Right atrium auricular region (tissue), 2 donors: ENCODE data around the gene TRIP12. TPM values are rescaled to one million over a fixed set of nuclear protein-coding genes. Genes with fewer than 3 reads are reported as not detected.
"Not testable (repeated sequence)": the region's sequence is repeated elsewhere in the genome, so short reads cannot be mapped to it uniquely, and the experiment has no call there.

Experiments used
- DNase-seq: peaks from one replicate; pipeline ENCODE4 v3.0.0-alpha.2; 2019; ENCODE audit warnings: low spot score
- H3K27ac ChIP-seq, 2 donors: fragments of 200-600 bp; sonication (generic); 1 replicate in 1 of 2; 2 replicates in 1 of 2; pipeline ENCODE4 v1.5.1; 2016 to 2019
- H3K27me3 ChIP-seq, 2 donors: fragments of 200-600 bp; sonication (generic); one replicate each; pipeline versions ENCODE4 v1.5.1 to v1.6.0; 2017 to 2019
- H3K36me3 ChIP-seq: fragments of 200-600 bp; sonication (generic); one replicate; pipeline ENCODE4 v1.5.1; 2016
- H3K4me1 ChIP-seq, 2 donors: fragments of 200-600 bp; sonication (generic); one replicate each; pipeline versions ENCODE4 v1.5.1 to v1.6.0; 2017 to 2019
- H3K4me3 ChIP-seq, 2 donors: fragments of 200-600 bp; sonication (generic); 1 replicate in 1 of 2; 2 replicates in 1 of 2; pipeline ENCODE4 v1.5.1; 2017 to 2019; ENCODE audit warnings: mild to moderate bottlenecking in 1 of 2, moderate library complexity in 1 of 2
- H3K9me3 ChIP-seq, 2 donors: fragments of 200-600 bp; sonication (generic); one replicate each; pipeline ENCODE4 v1.5.1; 2019
- CTCF ChIP-seq, 2 donors: fragments of 200-600 bp; sonication (generic); IDR thresholded peaks; one replicate each; pipeline ENCODE4 v1.5.1; 2019; ENCODE audit warnings: antibody characterized with exemption in 2 of 2
- total RNA-seq, 2 donors: library from RNA; depleted of rRNA; stranded (reverse); fragments of >200 nt; gene quantifications; one replicate each; pipeline ENCODE4 v1.1.0, GENCODE V29; 2016

TRIP12 gene
- total RNA-seq, 2 donors from 2014 or later, result 94.8 to 107 TPM

- H3K9me3 ChIP-seq, result no peaks in the 10 kb centered on the region
- H3K4me1 ChIP-seq, result no peaks in the 10 kb centered on the region
- H3K27ac ChIP-seq, result no peak overlapping the region
- no peak for DNase-seq
- H3K4me3 ChIP-seq, result no peak overlapping the region
- no peak for TF ChIP-seq CTCF (IDR thresholded peaks at IDR 0.05)
- no peaks in the 10 kb centered on the region for H3K27me3 ChIP-seq
- no peaks in the 10 kb centered on the region for H3K36me3 ChIP-seq
Observed at GRCh38 chr2:229748950-229749349, 172.9 kb downstream of the TRIP12 start.

DNA sequence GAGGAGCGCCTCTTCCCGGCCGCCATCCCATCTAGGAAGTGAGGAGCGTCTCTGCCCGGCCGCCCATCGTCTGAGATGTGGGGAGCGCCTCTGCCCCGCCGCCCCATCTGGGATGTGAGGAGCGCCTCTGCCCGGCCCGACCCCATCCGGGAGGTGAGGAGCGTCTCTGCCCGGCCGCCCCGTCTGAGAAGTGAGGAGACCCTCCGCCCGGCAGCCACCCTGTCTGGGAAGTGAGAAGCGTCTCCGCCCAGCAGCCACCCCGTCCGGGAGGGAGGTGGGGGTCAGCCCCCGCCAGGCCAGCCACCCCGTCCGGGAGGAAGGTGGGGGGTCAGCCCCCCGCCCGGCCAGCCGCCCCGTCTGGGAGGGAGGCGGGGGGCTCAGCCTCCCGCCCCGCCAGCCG lies 179.1 kb downstream of the TRIP12 start:
- H3K4me1 ChIP-seq, H3K36me3 ChIP-seq, DNase-seq, H3K27me3 ChIP-seq, H3K27ac ChIP-seq, H3K4me3 ChIP-seq: not testable (repeated sequence)
- H3K9me3 ChIP-seq, result peaks cover 0 to 17% of the 10 kb centered on the region in 2 donors

DNA sequence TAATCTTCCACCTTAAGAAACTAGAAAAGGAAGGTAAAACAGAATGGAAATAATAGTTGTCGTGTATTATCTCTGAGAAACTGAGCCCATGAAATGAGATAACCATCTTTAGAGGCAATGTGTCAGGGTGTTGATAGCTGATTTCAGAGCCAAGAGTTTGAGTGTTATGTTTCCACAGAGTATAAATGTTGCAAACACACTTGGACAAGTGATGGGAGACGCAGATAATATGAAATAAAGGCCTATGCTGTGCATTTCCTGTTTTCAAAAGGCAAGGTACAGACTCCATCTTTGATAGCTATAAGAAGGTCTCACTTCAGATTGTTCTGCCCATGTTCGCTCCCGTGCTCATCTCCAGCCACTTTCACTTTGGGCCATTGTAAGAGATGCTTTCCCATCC lies 181.5 kb downstream of the TRIP12 start:
- no peak for TF ChIP-seq CTCF (IDR thresholded peaks at IDR 0.05)
- peaks cover 0 to 28% of the 10 kb centered on the region in 2 donors for H3K9me3 ChIP-seq

GRCh38 chr2:229738024-229738625 lies 183.7 kb downstream of the TRIP12 start:
- H3K27me3 ChIP-seq, result no peaks in the 10 kb centered on the region
- peaks cover 0 to 28% of the 10 kb centered on the region in 2 donors for H3K9me3 ChIP-seq
- H3K4me3 ChIP-seq, result no peak overlapping the region
- no peaks in the 10 kb centered on the region for H3K4me1 ChIP-seq
- no peak overlapping the region for H3K27ac ChIP-seq
- no peak for TF ChIP-seq CTCF (IDR thresholded peaks at IDR 0.05)
- H3K36me3 ChIP-seq, result no peaks in the 10 kb centered on the region
- no peak for DNase-seq

More for the DNA sequence above, 181.5 kb downstream of the TRIP12 start:
- Histone ChIP-seq H3K4me1 (no peaks in the 10 kb centered on the region), H3K27me3 (no peaks in the 10 kb centered on the region), H3K36me3 (no peaks in the 10 kb centered on the region), H3K27ac (no peak overlapping the region), H3K4me3 (no peak overlapping the region)
- DNase-seq, result no peak

- Histone ChIP-seq H3K4me3 (no peak overlapping the region), H3K9me3 (peaks cover 0 to 27% of the 10 kb centered on the region in 2 donors), H3K27me3 (no peaks in the 10 kb centered on the region), H3K36me3 (no peaks in the 10 kb centered on the region), H3K27ac (no peak overlapping the region), H3K4me1 (no peaks in the 10 kb centered on the region)
- DNase-seq, result no peak
- TF ChIP-seq CTCF (IDR thresholded peaks at IDR 0.05), result no peak
Observed at GRCh38 chr2:229734410-229734809, 187.4 kb downstream of the TRIP12 start.

GRCh38 chr2:229733611-229734245 lies 188.1 kb downstream of the TRIP12 start:
- DNase-seq, result no peak
- Histone ChIP-seq H3K4me1 (no peaks in the 10 kb centered on the region), H3K27me3 (no peaks in the 10 kb centered on the region), H3K9me3 (peaks cover 0 to 21% of the 10 kb centered on the region in 2 donors), H3K4me3 (no peak overlapping the region), H3K36me3 (no peaks in the 10 kb centered on the region), H3K27ac (no peak overlapping the region)
- TF ChIP-seq CTCF (IDR thresholded peaks at IDR 0.05), result no peak
